DND-41 (cell line): ENCODE measurements around the gene TCEANC2.

ENCODE experiments used
- ATAC-seq: fragments of 200-7000 bp; cut with Tn5 transposase; 3 replicates; pipeline ENCODE4 v1.9.1; 2021; ENCODE audit warnings: low read depth; ENCODE audit not compliant: insufficient read depth
- DNase-seq: peaks from one replicate; pipeline ENCODE4 v3.0.0-alpha.2; 2020
- H2AFZ ChIP-seq: 2 replicates; pipeline ENCODE4 v1.6.0; 2012; ENCODE audit warnings: low read depth, low read length
- H3K27ac ChIP-seq: 2 replicates; pipeline ENCODE4 v1.5.1; 2012; ENCODE audit warnings: low read length, inconsistent platforms
- H3K27me3 ChIP-seq: fragments of 200-600 bp; sonication (generic); 2 replicates; pipeline ENCODE4 v1.6.0; 2012; ENCODE audit warnings: low read length, mild to moderate bottlenecking, inconsistent platforms; ENCODE audit not compliant: insufficient read depth, poor library complexity
- H3K36me3 ChIP-seq: 2 replicates; pipeline ENCODE4 v1.5.1; 2012; ENCODE audit warnings: low read length, inconsistent platforms; ENCODE audit not compliant: insufficient read depth
- H3K4me1 ChIP-seq: 2 replicates; pipeline ENCODE4 v1.5.1; 2012; ENCODE audit warnings: mild to moderate bottlenecking, low read length; ENCODE audit not compliant: insufficient read depth
- H3K4me2 ChIP-seq: 2 replicates; pipeline ENCODE4 v1.6.0; 2012; ENCODE audit warnings: mild to moderate bottlenecking, moderate library complexity, low read length, inconsistent platforms; ENCODE audit not compliant: insufficient read depth
- H3K4me3 ChIP-seq, 2 experiments: fragments of 200-600 bp in 1 of 2; shearing (Covaris generic) in 1 of 2; 2 replicates each; pipeline ENCODE4 v1.5.1; 2012 to 2016; ENCODE audit warnings: inconsistent platforms in 2 of 2, low read length in 2 of 2, mild to moderate bottlenecking in 2 of 2, low read depth in 1 of 2, moderate library complexity in 1 of 2
- H3K79me2 ChIP-seq: 2 replicates; pipeline ENCODE4 v1.6.0; 2012; ENCODE audit warnings: low read length, inconsistent platforms; ENCODE audit not compliant: insufficient read depth
- H3K9ac ChIP-seq: 2 replicates; pipeline ENCODE4 v1.6.0; 2012; ENCODE audit warnings: low read depth, mild to moderate bottlenecking, inconsistent platforms, low read length, moderate library complexity
- H3K9me3 ChIP-seq: 2 replicates; pipeline ENCODE4 v1.5.1; 2012; ENCODE audit warnings: low read length, moderate library complexity, mild to moderate bottlenecking, inconsistent platforms; ENCODE audit not compliant: insufficient read depth, severe bottlenecking
- H4K20me1 ChIP-seq: 2 replicates; pipeline ENCODE4 v1.6.0; 2012; ENCODE audit warnings: low read length; ENCODE audit not compliant: insufficient read depth
- CTCF ChIP-seq: IDR thresholded peaks from 2 replicates; pipeline ENCODE4 v1.5.1; 2012; ENCODE audit warnings: borderline replicate concordance, low read length, moderate library complexity, mild to moderate bottlenecking; ENCODE audit not compliant: poor library complexity, severe bottlenecking; ENCODE audit errors: extremely low read depth
- EZH2 ChIP-seq: IDR thresholded peaks from 3 replicates; pipeline ENCODE4 v1.6.1; 2012; ENCODE audit warnings: borderline replicate concordance, low read depth, mild to moderate bottlenecking, moderate library complexity, low read length, inconsistent platforms; ENCODE audit not compliant: severe bottlenecking

Gene TCEANC2

GRCh38 chr1:54007613-54008012 lies 45.8 kb upstream of the TCEANC2 start:
- ATAC-seq (no peak), DNase-seq (no peak)
- Histone ChIP-seq H3K9ac (no peak overlapping the region), H3K27me3 (peaks cover 2% of the 10 kb centered on the region), H2AFZ (no peak overlapping the region), H3K79me2 (no peaks in the 10 kb centered on the region), H3K27ac (no peak overlapping the region), H3K36me3 (no peaks in the 10 kb centered on the region), H4K20me1 (no peaks in the 10 kb centered on the region), H3K9me3 (no peaks in the 10 kb centered on the region), H3K4me2 (no peak overlapping the region), H3K4me3 (no peak overlapping the region), H3K4me1 (no peaks in the 10 kb centered on the region)
- no peak for TF ChIP-seq EZH2
- TF ChIP-seq CTCF: no peak

DNA sequence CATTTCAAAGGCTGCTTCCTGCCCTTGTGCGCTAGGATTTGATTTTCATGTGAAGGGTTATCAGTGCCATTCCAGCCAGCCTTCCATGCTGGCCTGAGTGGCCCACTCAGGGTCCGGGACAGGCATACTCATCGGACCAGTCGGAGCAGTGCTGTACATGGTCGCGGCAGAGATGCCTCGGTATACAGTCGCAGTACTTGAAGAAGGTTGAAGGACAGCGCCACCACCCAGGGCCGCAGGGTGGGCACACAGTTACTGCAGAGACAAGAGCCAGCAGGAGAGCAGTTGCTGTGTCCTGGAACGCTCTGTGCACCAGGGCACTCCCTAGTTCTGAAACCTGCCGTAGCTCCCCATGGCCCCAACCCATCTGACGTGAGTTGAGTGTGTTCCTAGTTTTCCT lies 44.5 kb upstream of the TCEANC2 start:
- H3K9ac ChIP-seq: no peak overlapping the region
- H3K4me2 ChIP-seq: no peak overlapping the region
- no peak for DNase-seq
- no peaks in the 10 kb centered on the region for H4K20me1 ChIP-seq
- no peaks in the 10 kb centered on the region for H3K4me1 ChIP-seq
- no peak overlapping the region for H2AFZ ChIP-seq
- no peak for TF ChIP-seq CTCF
- H3K4me3 ChIP-seq: no peak overlapping the region
- ATAC-seq: no peak
- H3K36me3 ChIP-seq: no peaks in the 10 kb centered on the region
- H3K27ac ChIP-seq: no peak overlapping the region
- H3K9me3 ChIP-seq: no peaks in the 10 kb centered on the region
- no peaks in the 10 kb centered on the region for H3K79me2 ChIP-seq
- H3K27me3 ChIP-seq: peaks cover 2% of the 10 kb centered on the region

DNA sequence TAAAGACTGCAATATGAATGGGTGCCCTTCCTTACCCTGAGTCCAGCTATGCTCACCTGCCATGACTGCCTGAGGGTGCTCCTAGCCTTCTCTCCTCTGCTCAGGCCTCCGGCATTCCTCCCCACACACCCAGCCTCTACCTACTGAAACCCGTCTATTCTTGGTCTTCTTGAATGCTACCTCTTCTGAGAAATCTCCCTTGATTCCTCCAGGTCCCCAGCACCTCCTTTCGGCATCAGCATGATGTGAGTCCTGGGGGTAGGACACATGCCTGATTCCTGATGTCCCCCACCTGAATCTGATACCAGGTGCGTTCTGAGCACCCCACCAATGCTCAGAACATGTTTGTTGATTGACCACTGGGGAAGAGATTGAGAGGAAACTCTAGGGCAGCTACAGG lies 44.0 kb upstream of the TCEANC2 start:
- H2AFZ ChIP-seq: no peak overlapping the region
- no peak for ATAC-seq
- DNase-seq: no peak
- no peaks in the 10 kb centered on the region for H3K4me1 ChIP-seq
- no peaks in the 10 kb centered on the region for H3K36me3 ChIP-seq
- H3K79me2 ChIP-seq: no peaks in the 10 kb centered on the region
- peaks cover 2% of the 10 kb centered on the region for H3K27me3 ChIP-seq
- no peaks in the 10 kb centered on the region for H3K9me3 ChIP-seq
- H3K27ac ChIP-seq: no peak overlapping the region
- no peak overlapping the region for H3K4me2 ChIP-seq
- no peak overlapping the region for H3K4me3 ChIP-seq
- no peak overlapping the region for H3K9ac ChIP-seq
- TF ChIP-seq CTCF: no peak
- no peak for TF ChIP-seq EZH2
- H4K20me1 ChIP-seq: no peaks in the 10 kb centered on the region
